Measurements from ENCODE around the gene CYP24A1. TPM values are rescaled to one million over a fixed set of nuclear protein-coding genes. Genes with fewer than 3 reads are reported as not detected.

The CYP24A1 gene
- total and polyA plus RNA-seq, 5 donors, result not detected

- Histone ChIP-seq H3K4me3 (ENCODE audit: low read length) (no peak overlapping the region), H3K9me3 (ENCODE audit: control insufficient read depth, low read length) (no peaks in the 10 kb centered on the region), H3K27ac (ENCODE audit: low read length) (no peak overlapping the region), H3K4me1 (ENCODE audit: control insufficient read depth, insufficient read depth, low read length) (no peaks in the 10 kb centered on the region), H3K27me3 (ENCODE audit: control insufficient read depth, insufficient read depth) (peaks cover 3% of the 10 kb centered on the region)
- no peak for DNase-seq
- intact Hi-C loops (cut with DNase I), result no loop called here
- WGBS, result 67% methylated on average over 16 of the region's 16 CpGs
- no peak for ATAC-seq
These were observed 11.3 kb downstream of the CYP24A1 start for GRCh38 chr20:54162378-54163009.

DNA sequence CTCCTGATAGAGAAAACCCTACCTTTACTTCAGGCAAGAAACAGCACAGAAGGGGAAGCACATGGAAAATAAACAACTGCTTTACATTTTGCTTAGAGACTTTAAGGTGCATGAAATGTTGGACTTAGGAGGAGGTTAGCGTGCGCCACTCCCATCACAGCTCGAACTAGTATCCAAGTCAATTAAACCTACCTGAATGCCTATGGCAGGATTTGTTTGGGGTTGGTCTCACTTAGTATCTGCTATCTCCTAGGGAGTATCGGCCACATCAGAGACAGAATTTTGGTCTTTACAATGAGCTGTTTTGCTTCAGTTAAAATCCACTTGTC is 12.0 kb downstream of the CYP24A1 start:
- DNase-seq, result no peak
- intact Hi-C loops (cut with DNase I), result no loop called here
- Histone ChIP-seq H3K27me3 (ENCODE audit: control insufficient read depth, insufficient read depth) (no peaks in the 10 kb centered on the region), H3K4me3 (ENCODE audit: low read length) (no peak overlapping the region), H3K4me1 (ENCODE audit: control insufficient read depth, insufficient read depth, low read length) (no peaks in the 10 kb centered on the region), H3K27ac (ENCODE audit: low read length) (no peak overlapping the region), H3K9me3 (ENCODE audit: control insufficient read depth, low read length) (no peaks in the 10 kb centered on the region)
- no peak for ATAC-seq
- 90% methylated on average over 4 of the region's 4 CpGs for WGBS

GRCh38 chr20:54161008-54161820 is 12.6 kb downstream of the CYP24A1 start:
- 80% methylated on average over 9 of the region's 9 CpGs for WGBS
- intact Hi-C loops (cut with DNase I), result no loop called here
- no peaks in the 10 kb centered on the region for H3K27me3 ChIP-seq (ENCODE audit: control insufficient read depth, insufficient read depth)

DNA sequence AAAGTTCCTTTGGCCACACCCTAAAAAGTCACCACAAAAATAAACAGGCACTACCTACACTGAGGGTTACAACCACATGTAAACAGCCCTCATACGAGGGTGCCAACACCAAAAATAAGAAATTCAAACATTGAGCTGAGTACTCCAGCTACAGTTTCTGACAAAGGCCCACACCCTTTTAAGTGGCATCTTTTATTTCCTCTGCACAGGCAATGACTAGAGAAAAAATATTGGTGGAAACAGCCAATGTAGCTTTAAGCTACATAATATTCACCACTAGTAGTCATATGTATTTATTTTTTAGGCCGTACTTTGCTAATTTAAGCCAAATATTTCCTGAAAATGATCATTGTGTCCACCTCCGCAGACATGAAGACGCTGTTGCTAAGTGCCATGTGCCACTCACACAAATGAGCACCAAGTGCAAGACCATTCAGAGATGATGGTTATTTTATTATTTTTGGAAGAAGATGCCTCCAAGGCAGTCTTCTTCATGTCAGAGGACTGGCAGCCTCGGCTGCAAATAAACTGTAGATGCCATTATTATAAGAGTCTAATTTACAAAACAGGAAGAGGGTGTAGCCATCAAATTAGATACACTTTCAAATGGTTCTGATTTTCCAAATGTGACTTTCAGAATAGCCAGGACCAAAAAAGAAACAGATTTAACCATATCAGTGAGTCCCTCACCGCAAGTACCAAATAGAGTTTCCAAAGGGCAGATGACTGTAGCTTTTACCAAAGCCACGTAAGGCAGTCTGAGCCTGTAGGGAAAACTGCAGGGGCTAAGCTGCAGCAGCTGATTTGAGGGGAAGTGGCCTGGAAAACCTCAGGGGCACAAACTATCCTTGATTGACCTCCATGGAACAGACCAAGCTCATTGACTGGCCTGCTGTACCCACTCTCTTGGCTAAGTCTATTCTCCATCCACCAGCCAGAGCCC is 13.4 kb downstream of the CYP24A1 start:
- WGBS, result 82% methylated on average over 7 of the region's 7 CpGs
- Histone ChIP-seq H3K27me3 (ENCODE audit: control insufficient read depth, insufficient read depth) (no peaks in the 10 kb centered on the region), H3K4me1 (ENCODE audit: control insufficient read depth, insufficient read depth, low read length) (no peaks in the 10 kb centered on the region), H3K9me3 (ENCODE audit: control insufficient read depth, low read length) (no peaks in the 10 kb centered on the region), H3K4me3 (ENCODE audit: low read length) (no peak overlapping the region), H3K27ac (ENCODE audit: low read length) (no peak overlapping the region)
- intact Hi-C loops (cut with DNase I), result no loop called here
- no peak for DNase-seq
- ATAC-seq, result no peak

More at GRCh38 chr20:54161008-54161820, 12.6 kb downstream of the CYP24A1 start:
- no peak for DNase-seq
- ATAC-seq, result no peak
- H3K4me1 ChIP-seq (ENCODE audit: control insufficient read depth, insufficient read depth, low read length), result no peaks in the 10 kb centered on the region
- no peaks in the 10 kb centered on the region for H3K9me3 ChIP-seq (ENCODE audit: control insufficient read depth, low read length)
- no peak overlapping the region for H3K27ac ChIP-seq (ENCODE audit: low read length)
- no peak overlapping the region for H3K4me3 ChIP-seq (ENCODE audit: low read length)

DNA sequence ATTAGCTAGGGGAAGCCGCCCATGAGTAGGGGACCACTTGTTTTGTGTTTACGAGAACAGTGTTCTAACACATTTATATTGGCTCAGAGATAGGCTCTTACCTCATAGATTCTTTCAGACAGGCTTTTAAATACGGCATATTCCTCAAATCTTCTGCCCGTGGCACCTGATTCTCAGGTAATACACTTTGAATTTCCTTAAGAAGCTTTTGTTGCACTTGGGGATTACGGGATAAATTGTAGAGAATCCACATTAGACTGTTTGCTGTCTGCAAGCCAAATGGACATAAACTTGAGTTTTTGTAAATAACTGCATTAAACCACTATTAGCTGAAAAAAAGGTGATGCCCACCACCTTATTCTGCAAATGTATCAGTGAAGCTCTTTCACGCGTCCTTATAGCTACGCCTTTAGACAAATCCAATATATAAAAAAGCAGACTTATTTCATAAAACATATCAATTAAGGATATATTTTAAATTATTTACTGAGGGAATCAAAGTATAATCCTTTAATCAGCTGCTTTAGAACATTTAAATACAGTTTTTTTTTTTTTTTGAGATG is 14.8 kb downstream of the CYP24A1 start:
- Histone ChIP-seq H3K27ac (ENCODE audit: low read length) (no peak overlapping the region), H3K27me3 (ENCODE audit: control insufficient read depth, insufficient read depth) (no peaks in the 10 kb centered on the region), H3K4me1 (ENCODE audit: control insufficient read depth, insufficient read depth, low read length) (no peaks in the 10 kb centered on the region), H3K4me3 (ENCODE audit: low read length) (no peak overlapping the region), H3K9me3 (ENCODE audit: control insufficient read depth, low read length) (no peaks in the 10 kb centered on the region)
- ATAC-seq (no peak), DNase-seq (no peak)
- intact Hi-C loops (cut with DNase I), result no loop called here
- WGBS, result 87% methylated on average over 8 of the region's 8 CpGs

GRCh38 chr20:54158226-54158625 is 15.6 kb downstream of the CYP24A1 start:
- intact Hi-C loops (cut with DNase I), result no loop called here
- DNase-seq (no peak), ATAC-seq (no peak)
- Histone ChIP-seq H3K27ac (ENCODE audit: low read length) (no peak overlapping the region), H3K4me3 (ENCODE audit: low read length) (no peak overlapping the region), H3K9me3 (ENCODE audit: control insufficient read depth, low read length) (no peaks in the 10 kb centered on the region), H3K27me3 (ENCODE audit: control insufficient read depth, insufficient read depth) (no peaks in the 10 kb centered on the region), H3K4me1 (ENCODE audit: control insufficient read depth, insufficient read depth, low read length) (no peaks in the 10 kb centered on the region)
- 79% methylated on average over 3 of the region's 3 CpGs for WGBS

DNA sequence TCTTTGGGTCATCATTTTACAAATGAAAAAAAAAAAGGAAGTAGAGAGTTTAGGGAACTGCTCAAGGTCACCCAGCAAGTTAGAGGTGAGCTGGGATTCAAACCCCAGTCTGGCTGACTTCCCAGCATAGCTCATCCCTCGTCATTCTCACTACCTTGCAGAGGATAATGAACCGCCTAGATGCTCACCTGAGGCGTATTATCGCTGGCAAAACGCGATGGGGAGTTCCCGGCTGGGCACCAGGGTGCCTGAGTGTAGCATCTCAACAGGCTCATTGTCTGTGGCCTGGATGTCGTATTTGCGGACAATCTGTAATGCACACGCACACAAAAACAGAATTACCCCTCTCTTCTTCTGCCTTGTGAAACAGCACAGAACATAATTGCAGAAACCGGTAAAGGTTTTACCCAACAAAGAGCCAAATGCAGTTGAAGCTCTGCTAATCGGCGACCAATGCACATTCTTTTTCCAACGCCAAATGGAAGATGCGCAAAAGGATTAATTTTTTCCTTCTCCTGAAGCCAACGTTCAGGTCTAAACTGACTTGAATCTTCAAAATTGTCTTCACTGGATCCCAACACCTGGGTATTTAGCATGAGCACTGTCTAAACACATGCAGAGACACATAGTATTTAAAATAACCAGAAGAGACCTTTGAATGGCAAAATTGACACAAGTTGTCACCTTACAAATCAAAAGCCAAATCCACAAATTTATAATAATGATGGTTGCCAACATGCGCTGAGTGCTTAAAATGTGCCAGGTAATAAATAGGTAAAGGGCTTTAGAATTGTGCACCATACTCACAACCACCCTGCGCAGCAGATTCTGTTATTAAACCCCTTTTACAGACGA is 16.6 kb downstream of the CYP24A1 start:
- Histone ChIP-seq H3K27ac (ENCODE audit: low read length) (no peak overlapping the region), H3K9me3 (ENCODE audit: control insufficient read depth, low read length) (no peaks in the 10 kb centered on the region), H3K27me3 (ENCODE audit: control insufficient read depth, insufficient read depth) (no peaks in the 10 kb centered on the region), H3K4me1 (ENCODE audit: control insufficient read depth, insufficient read depth, low read length) (no peaks in the 10 kb centered on the region), H3K4me3 (ENCODE audit: low read length) (no peak overlapping the region)
- DNase-seq (no peak), ATAC-seq (no peak)
- WGBS, result 77% methylated on average over 19 of the region's 19 CpGs
- intact Hi-C loops (cut with DNase I), result no loop called here

DNA sequence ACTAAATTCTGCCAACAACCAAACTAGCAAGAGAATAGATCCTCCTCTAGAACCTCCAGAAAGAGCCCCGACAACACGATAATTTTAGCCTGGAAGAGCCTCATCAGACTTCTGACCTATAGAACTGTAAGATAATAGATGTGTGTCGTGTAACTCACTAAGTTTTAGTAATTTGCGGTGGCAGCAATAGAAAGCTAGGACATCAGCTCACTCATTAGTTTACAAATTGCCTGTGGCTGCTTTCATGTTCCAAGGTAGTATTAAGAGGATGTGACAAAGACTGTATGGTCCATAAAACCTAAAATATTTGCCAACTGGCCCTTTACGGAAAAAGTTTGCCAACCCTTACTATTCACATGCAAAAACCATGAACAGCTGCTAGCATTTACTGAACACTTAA is 17.3 kb downstream of the CYP24A1 start:
- no peak for DNase-seq
- 88% methylated on average over 5 of the region's 5 CpGs for WGBS
- intact Hi-C loops (cut with DNase I), result no loop called here

GRCh38 chr20:54155736-54156317 is 18.0 kb downstream of the CYP24A1 start:
- H3K4me3 ChIP-seq (ENCODE audit: low read length), result no peak overlapping the region
- H3K4me1 ChIP-seq (ENCODE audit: control insufficient read depth, insufficient read depth, low read length), result no peaks in the 10 kb centered on the region
- no peak overlapping the region for H3K27ac ChIP-seq (ENCODE audit: low read length)
- no peak for ATAC-seq
- intact Hi-C loops (cut with DNase I), result no loop called here
- H3K27me3 ChIP-seq (ENCODE audit: control insufficient read depth, insufficient read depth), result no peaks in the 10 kb centered on the region
- no peak for DNase-seq
- 87% methylated on average over 3 of the region's 3 CpGs for WGBS
- no peaks in the 10 kb centered on the region for H3K9me3 ChIP-seq (ENCODE audit: control insufficient read depth, low read length)

More for the DNA sequence above, 17.3 kb downstream of the CYP24A1 start:
- ATAC-seq, result no peak
- Histone ChIP-seq H3K4me3 (ENCODE audit: low read length) (no peak overlapping the region), H3K27me3 (ENCODE audit: control insufficient read depth, insufficient read depth) (no peaks in the 10 kb centered on the region), H3K4me1 (ENCODE audit: control insufficient read depth, insufficient read depth, low read length) (no peaks in the 10 kb centered on the region), H3K27ac (ENCODE audit: low read length) (no peak overlapping the region), H3K9me3 (ENCODE audit: control insufficient read depth, low read length) (no peaks in the 10 kb centered on the region)

DNA sequence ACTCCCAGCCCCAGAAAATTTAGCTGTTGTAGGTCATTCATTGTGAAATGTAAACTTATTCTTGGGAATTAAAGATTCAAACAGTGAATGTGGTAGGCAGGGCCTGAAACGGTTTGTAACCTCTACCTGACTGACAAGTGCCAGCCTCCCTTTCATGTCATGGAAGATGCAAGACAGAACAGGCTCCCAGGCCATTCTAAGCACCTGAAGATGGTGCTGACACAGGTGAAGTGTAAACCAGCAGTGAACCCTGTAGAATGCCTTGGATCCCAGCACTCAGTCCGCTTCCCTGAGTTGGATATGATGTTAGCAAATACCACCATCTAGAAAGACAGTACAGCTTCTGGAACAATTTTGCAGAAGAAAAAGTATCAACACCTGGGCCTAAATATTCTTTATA is 19.3 kb downstream of the CYP24A1 start:
- H3K27ac ChIP-seq (ENCODE audit: low read length), result no peak overlapping the region
- H3K9me3 ChIP-seq (ENCODE audit: control insufficient read depth, low read length), result no peaks in the 10 kb centered on the region
- intact Hi-C loops (cut with DNase I), result no loop called here
- ATAC-seq (no peak), DNase-seq (no peak)
- H3K4me3 ChIP-seq (ENCODE audit: low read length), result no peak overlapping the region
- H3K4me1 ChIP-seq (ENCODE audit: control insufficient read depth, insufficient read depth, low read length), result no peaks in the 10 kb centered on the region
- WGBS, result 88% methylated on average over 2 of the region's 2 CpGs
- H3K27me3 ChIP-seq (ENCODE audit: control insufficient read depth, insufficient read depth), result no peaks in the 10 kb centered on the region

Data from right cardiac atrium (tissue), 5 donors.